ENCODE results near the gene CACNA1B. TPM values are rescaled to one million over a fixed set of nuclear protein-coding genes. Genes with fewer than 3 reads are reported as not detected.

The CACNA1B gene
- total RNA-seq, 1 experiment from 2014 or later: 7.8 TPM

DNA sequence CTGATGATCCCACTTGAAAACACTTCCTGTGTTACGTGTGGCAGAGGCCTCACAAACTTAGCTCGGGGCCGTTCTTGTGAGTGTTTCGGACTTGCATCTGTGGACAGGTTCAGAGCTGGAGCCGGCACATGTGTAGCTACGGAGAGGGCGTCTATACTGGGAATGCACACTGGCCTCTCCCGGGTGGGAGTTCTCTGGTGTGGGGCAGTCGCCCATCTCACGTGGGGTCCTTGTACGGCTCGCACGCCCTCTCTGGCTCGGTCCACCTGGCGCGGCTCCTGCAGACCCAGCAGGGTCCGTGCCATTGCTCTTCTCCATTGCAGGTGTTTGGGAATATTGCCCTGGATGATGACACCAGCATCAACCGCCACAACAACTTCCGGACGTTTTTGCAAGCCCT is 197.9 kb downstream of the CACNA1B start:
- no peak overlapping the region for H4K91ac ChIP-seq (ENCODE audit: insufficient read length, low read depth, low read length)
- TF ChIP-seq, protein P1, sequence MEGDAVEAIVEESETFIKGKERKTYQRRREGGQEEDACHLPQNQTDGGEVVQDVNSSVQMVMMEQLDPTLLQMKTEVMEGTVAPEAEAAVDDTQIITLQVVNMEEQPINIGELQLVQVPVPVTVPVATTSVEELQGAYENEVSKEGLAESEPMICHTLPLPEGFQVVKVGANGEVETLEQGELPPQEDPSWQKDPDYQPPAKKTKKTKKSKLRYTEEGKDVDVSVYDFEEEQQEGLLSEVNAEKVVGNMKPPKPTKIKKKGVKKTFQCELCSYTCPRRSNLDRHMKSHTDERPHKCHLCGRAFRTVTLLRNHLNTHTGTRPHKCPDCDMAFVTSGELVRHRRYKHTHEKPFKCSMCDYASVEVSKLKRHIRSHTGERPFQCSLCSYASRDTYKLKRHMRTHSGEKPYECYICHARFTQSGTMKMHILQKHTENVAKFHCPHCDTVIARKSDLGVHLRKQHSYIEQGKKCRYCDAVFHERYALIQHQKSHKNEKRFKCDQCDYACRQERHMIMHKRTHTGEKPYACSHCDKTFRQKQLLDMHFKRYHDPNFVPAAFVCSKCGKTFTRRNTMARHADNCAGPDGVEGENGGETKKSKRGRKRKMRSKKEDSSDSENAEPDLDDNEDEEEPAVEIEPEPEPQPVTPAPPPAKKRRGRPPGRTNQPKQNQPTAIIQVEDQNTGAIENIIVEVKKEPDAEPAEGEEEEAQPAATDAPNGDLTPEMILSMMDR (conservative IDR thresholded peaks at IDR 0.05): no peak
- no peak overlapping the region for H2AK5ac ChIP-seq (ENCODE audit: insufficient read length, low read length)
- no peaks in the 10 kb centered on the region for H3K27me3 ChIP-seq (ENCODE audit: insufficient read depth, low read length)
- no CpG with 5 or more reads among the region's 20 CpGs for WGBS (ENCODE audit: extremely low coverage, insufficient read length, low lambda C conversion rate)
- no peak overlapping the region for H2BK5ac ChIP-seq (ENCODE audit: insufficient read length, low read length)
- Mint-ChIP-seq H3K4me3 (no peak overlapping the region), H3K9me3 (peaks cover 0 to 16% of the 10 kb centered on the region in 2 experiments; a peak in 3 of 5 replicates), H3K4me1 (peaks cover 18 to 20% of the 10 kb centered on the region in 2 experiments), H3K27ac (no peak overlapping the region), H3K36me3 (ENCODE audit: insufficient read depth in 1 of 3, low read depth in 3 of 3) (peaks cover 21 to 35% (median 25%) of the 10 kb centered on the region in 3 experiments), H3K27me3 (ENCODE audit: low read depth) (peaks cover 3% of the 10 kb centered on the region; the same call in 1 of the 2 replicates)
- no peak overlapping the region for H3K4me2 ChIP-seq (ENCODE audit: insufficient read depth, insufficient read length, low read length)
- no peak overlapping the region for H3K56ac ChIP-seq (ENCODE audit: insufficient read length, low read depth, low read length)
- H4K8ac ChIP-seq (replicated peaks; ENCODE audit: insufficient read length, low read depth, low read length): no peak overlapping the region
- no peak overlapping the region for H2BK12ac ChIP-seq (ENCODE audit: insufficient read length, low read depth, low read length)
- no peaks in the 10 kb centered on the region for H4K20me1 ChIP-seq (ENCODE audit: control insufficient read depth, insufficient read depth, insufficient read length)
- H2BK15ac ChIP-seq (ENCODE audit: low read depth, low read length): no peak overlapping the region
- H3K79me2 ChIP-seq (ENCODE audit: insufficient read depth, low read length): no peaks in the 10 kb centered on the region
- DNase-seq: no peak
- no peak overlapping the region for H3K14ac ChIP-seq (ENCODE audit: insufficient read depth, low read length)
- H3K4ac ChIP-seq (ENCODE audit: low read depth, low read length): no peak overlapping the region
- no peaks in the 10 kb centered on the region for H3K4me1 ChIP-seq (ENCODE audit: insufficient read depth, low read length)
- no peak overlapping the region for H2AFZ ChIP-seq (ENCODE audit: low read length)
- H3T11ph ChIP-seq (ENCODE audit: low read length): no peak overlapping the region
- no peak overlapping the region for H3K9ac ChIP-seq (ENCODE audit: extremely low read depth, insufficient read length, low read length)
- H3K27ac ChIP-seq (ENCODE audit: insufficient read length, low read depth, low read length): no peak overlapping the region
- no peaks in the 10 kb centered on the region for H3K9me3 ChIP-seq (ENCODE audit: control insufficient read depth, low read depth, low read length)
- no peaks in the 10 kb centered on the region for H3K79me1 ChIP-seq (ENCODE audit: insufficient read depth, low read depth, low read length, poor library complexity, severe bottlenecking)
- H3K18ac ChIP-seq (ENCODE audit: insufficient read length, low read depth, low read length): no peak overlapping the region
- H2BK20ac ChIP-seq (ENCODE audit: low read depth, low read length, poor library complexity, severe bottlenecking): no peak overlapping the region
- no peak overlapping the region for H3K23ac ChIP-seq (ENCODE audit: insufficient read length, low read depth, low read length)
- H4K5ac ChIP-seq (ENCODE audit: insufficient read length, low read depth, low read length): no peak overlapping the region
- no peak overlapping the region for H2BK120ac ChIP-seq (ENCODE audit: low read depth, low read length, poor library complexity, severe bottlenecking)
- H3K23me2 ChIP-seq (ENCODE audit: insufficient read length, low read depth, low read length, poor library complexity, severe bottlenecking): no peaks in the 10 kb centered on the region
